Loucy (cell line): ENCODE data around the gene CLIC3.

Experiments used
- H2AFZ ChIP-seq: fragments of 200-600 bp; sonication (generic); 2 replicates; pipeline ENCODE4 v1.6.0; 2016; ENCODE audit warnings: antibody characterized with exemption, mild to moderate bottlenecking, low read length, moderate library complexity
- H3F3A ChIP-seq: fragments of 200-600 bp; 2 replicates; pipeline ENCODE4 v1.6.0; 2016; ENCODE audit warnings: antibody characterized with exemption, low read depth, mild to moderate bottlenecking
- H3K27me3 ChIP-seq: fragments of 200-600 bp; sonication (generic); 2 replicates; pipeline ENCODE4 v1.6.1; 2014; ENCODE audit warnings: low read length, mild to moderate bottlenecking; ENCODE audit not compliant: insufficient read depth, poor library complexity, severe bottlenecking
- H3K36me3 ChIP-seq: fragments of 200-600 bp; sonication (generic); 2 replicates; pipeline ENCODE4 v1.6.1; 2016; ENCODE audit warnings: low read length; ENCODE audit not compliant: insufficient read depth
- H3K4me1 ChIP-seq: fragments of 200-600 bp; sonication (generic); 2 replicates; pipeline ENCODE4 v1.5.1; 2014; ENCODE audit warnings: low read length, mild to moderate bottlenecking; ENCODE audit not compliant: insufficient read depth, poor library complexity, severe bottlenecking
- H3K4me2 ChIP-seq: fragments of 200-600 bp; sonication (generic); 2 replicates; pipeline ENCODE4 v1.6.0; 2014; ENCODE audit warnings: antibody characterized with exemption, low read length, low read depth, mild to moderate bottlenecking; ENCODE audit not compliant: poor library complexity, severe bottlenecking
- H3K4me3 ChIP-seq: fragments of 200-600 bp; sonication (generic); 2 replicates; pipeline ENCODE4 v1.5.1; 2014; ENCODE audit warnings: low read length, mild to moderate bottlenecking, mixed read lengths; ENCODE audit not compliant: poor library complexity, severe bottlenecking
- H3K79me2 ChIP-seq: fragments of 200-600 bp; sonication (generic); 2 replicates; pipeline ENCODE4 v1.6.1; 2014; ENCODE audit warnings: low read length; ENCODE audit not compliant: insufficient read depth
- H3K9ac ChIP-seq: fragments of 200-600 bp; sonication (generic); 2 replicates; pipeline ENCODE4 v1.6.0; 2014; ENCODE audit warnings: mild to moderate bottlenecking, low read depth, low read length, moderate library complexity; ENCODE audit not compliant: poor library complexity, severe bottlenecking
- H3K9me2 ChIP-seq: fragments of 200-600 bp; sonication (generic); replicated peaks from 2 replicates; pipeline ENCODE4 v1.6.1; 2016; ENCODE audit warnings: low read depth, low read length, mixed read lengths
- H3K9me3 ChIP-seq: fragments of 200-600 bp; sonication (generic); 2 replicates; pipeline ENCODE4 v1.6.1; 2014; ENCODE audit warnings: mild to moderate bottlenecking, antibody characterized with exemption, low read length, low read depth; ENCODE audit not compliant: insufficient read depth
- H4K20me1 ChIP-seq: fragments of 200-600 bp; sonication (generic); 2 replicates; pipeline ENCODE4 v1.6.0; 2014; ENCODE audit warnings: antibody characterized with exemption, low read length, mild to moderate bottlenecking; ENCODE audit not compliant: insufficient read depth, poor library complexity, severe bottlenecking
- CTCF ChIP-seq: fragments of 200-600 bp; sonication (generic); conservative IDR thresholded peaks from 2 replicates; pipeline ENCODE4 v1.5.1; 2014; ENCODE audit warnings: mild to moderate bottlenecking, antibody characterized with exemption, low read length
- EZH2phosphoT487 ChIP-seq: fragments of 200-600 bp; IDR thresholded peaks from 2 replicates; pipeline ENCODE4 v1.6.1; 2018; ENCODE audit warnings: antibody characterized with exemption, mild to moderate bottlenecking, moderate library complexity, borderline replicate concordance

The CLIC3 gene

GRCh38 chr9:136964171-136964689, 32.1 kb downstream of the CLIC3 start:
- Histone ChIP-seq H4K20me1 (no peaks in the 10 kb centered on the region), H3K4me2 (no peak overlapping the region), H3K79me2 (no peaks in the 10 kb centered on the region), H2AFZ (no peak overlapping the region), H3K36me3 (no peaks in the 10 kb centered on the region), H3K4me3 (no peak overlapping the region), H3K9me2 (no peaks in the 10 kb centered on the region), H3K9me3 (no peaks in the 10 kb centered on the region), H3K27me3 (no peaks in the 10 kb centered on the region), H3F3A (no peaks in the 10 kb centered on the region), H3K9ac (no peak overlapping the region), H3K4me1 (peaks cover 9% of the 10 kb centered on the region)
- no peak for TF ChIP-seq CTCF
- TF ChIP-seq EZH2phosphoT487, result no peak

- no peaks in the 10 kb centered on the region for H3K9me3 ChIP-seq
- H3K4me2 ChIP-seq, result no peak overlapping the region
- no peaks in the 10 kb centered on the region for H3K9me2 ChIP-seq
- H3K79me2 ChIP-seq, result no peaks in the 10 kb centered on the region
- no peaks in the 10 kb centered on the region for H4K20me1 ChIP-seq
- no peaks in the 10 kb centered on the region for H3F3A ChIP-seq
- no peaks in the 10 kb centered on the region for H3K27me3 ChIP-seq
- no peak overlapping the region for H2AFZ ChIP-seq
- no peak for TF ChIP-seq EZH2phosphoT487
- TF ChIP-seq CTCF, result no peak
- H3K36me3 ChIP-seq, result no peaks in the 10 kb centered on the region
- H3K9ac ChIP-seq, result no peak overlapping the region
- no peak overlapping the region for H3K4me3 ChIP-seq
- peaks cover 9% of the 10 kb centered on the region for H3K4me1 ChIP-seq
These were observed 32.6 kb downstream of the CLIC3 start for GRCh38 chr9:136963751-136964150.

- H2AFZ ChIP-seq, result no peak overlapping the region
- peaks cover 9% of the 10 kb centered on the region for H3K4me1 ChIP-seq
- H3K9me2 ChIP-seq, result no peaks in the 10 kb centered on the region
- H3K27me3 ChIP-seq, result no peaks in the 10 kb centered on the region
- no peak overlapping the region for H3K9ac ChIP-seq
- no peaks in the 10 kb centered on the region for H4K20me1 ChIP-seq
- no peaks in the 10 kb centered on the region for H3K36me3 ChIP-seq
- no peak overlapping the region for H3K4me3 ChIP-seq
- no peaks in the 10 kb centered on the region for H3K9me3 ChIP-seq
- TF ChIP-seq CTCF, result no peak
- TF ChIP-seq EZH2phosphoT487, result no peak
- H3K79me2 ChIP-seq, result no peaks in the 10 kb centered on the region
- H3K4me2 ChIP-seq, result no peak overlapping the region
- H3F3A ChIP-seq, result no peaks in the 10 kb centered on the region
These were observed 33.0 kb downstream of the CLIC3 start for GRCh38 chr9:136963341-136963740.
